ENCODE measurements around the gene DLEC1.

- TF ChIP-seq SMC3 (conservative IDR thresholded peaks at IDR 0.05; ENCODE audit: poor library complexity) = peak; percentile 56
- TF ChIP-seq CTCF (IDR thresholded peaks at IDR 0.05; ENCODE audit: poor library complexity, severe bottlenecking) = peak; percentile 63
- no peak for TF ChIP-seq POLR2AphosphoS5 (IDR thresholded peaks at IDR 0.05)
Observed at GRCh38 chr3:38003371-38003816, 35.6 kb upstream of the DLEC1 start.
